Neuronal stem cell (in vitro differentiated cells): Measurements from ENCODE around the gene RPRD2.

Experiments
- DNase-seq: peaks from one replicate; pipeline ENCODE4 v3.0.0-alpha.2; 2013; ENCODE audit warnings: low spot score
- H2AFZ ChIP-seq: one replicate; pipeline ENCODE4 v1.6.1; 2013; ENCODE audit warnings: mild to moderate bottlenecking, low read length, inconsistent platforms
- H2AK5ac ChIP-seq: 2 replicates; pipeline ENCODE4 v1.6.1; 2013; ENCODE audit warnings: low read depth, mild to moderate bottlenecking, inconsistent platforms, low read length, moderate library complexity, mixed read lengths
- H2BK120ac ChIP-seq: 2 replicates; pipeline ENCODE4 v1.6.1; 2013; ENCODE audit warnings: low read depth, mild to moderate bottlenecking, inconsistent platforms, low read length, moderate library complexity, mixed read lengths
- H2BK12ac ChIP-seq: one replicate; pipeline ENCODE4 v1.6.1; 2013; ENCODE audit warnings: low read length, inconsistent platforms
- H2BK15ac ChIP-seq: 2 replicates; pipeline ENCODE4 v1.6.1; 2013; ENCODE audit warnings: mild to moderate bottlenecking, low read length, inconsistent platforms, mixed read lengths
- H2BK5ac ChIP-seq: one replicate; pipeline ENCODE4 v1.6.1; 2013; ENCODE audit warnings: inconsistent platforms, mild to moderate bottlenecking, low read length, moderate library complexity
- H3K14ac ChIP-seq: one replicate; pipeline ENCODE4 v1.6.1; 2013; ENCODE audit warnings: low read length, inconsistent platforms
- H3K18ac ChIP-seq: 2 replicates; pipeline ENCODE4 v1.6.1; 2013; ENCODE audit warnings: low read length, inconsistent platforms
- H3K23ac ChIP-seq: 2 replicates; pipeline ENCODE4 v1.6.1; 2013; ENCODE audit warnings: low read depth, mild to moderate bottlenecking, mixed read lengths, low read length, inconsistent platforms; ENCODE audit not compliant: poor library complexity
- H3K27ac ChIP-seq: replicated peaks from 3 replicates; pipeline ENCODE4 v1.5.1; 2013; ENCODE audit warnings: low read length, inconsistent platforms
- H3K27me3 ChIP-seq, 3 experiments: 2 replicates each; pipeline ENCODE4 v1.6.1; 2013; ENCODE audit warnings: low read length in 3 of 3, mild to moderate bottlenecking in 2 of 3, inconsistent platforms in 1 of 3, low read depth in 1 of 3, mixed read lengths in 1 of 3, moderate library complexity in 1 of 3; ENCODE audit not compliant: control insufficient read depth in 3 of 3, insufficient read depth in 3 of 3
- H3K36me3 ChIP-seq, 2 donors: replicated peaks in 1 of 2; 2 replicates each; pipeline ENCODE4 v1.6.1; 2013; ENCODE audit warnings: low read length in 2 of 2; ENCODE audit not compliant: control insufficient read depth in 2 of 2, insufficient read depth in 2 of 2
- H3K4ac ChIP-seq: 2 replicates; pipeline ENCODE4 v1.6.1; 2013; ENCODE audit warnings: inconsistent platforms, mild to moderate bottlenecking, low read length, moderate library complexity
- H3K4me1 ChIP-seq, 2 donors: 1 replicate in 1 of 2; 2 replicates in 1 of 2; pipeline ENCODE4 v1.6.1; 2013; ENCODE audit warnings: low read length in 2 of 2, low read depth in 1 of 2; ENCODE audit not compliant: control insufficient read depth in 2 of 2, insufficient read depth in 1 of 2
- H3K4me2 ChIP-seq: one replicate; pipeline ENCODE4 v1.6.1; 2013; ENCODE audit warnings: mild to moderate bottlenecking, low read length, inconsistent platforms; ENCODE audit not compliant: insufficient read depth, poor library complexity, severe bottlenecking
- H3K4me3 ChIP-seq, 2 donors: 2 replicates each; pipeline ENCODE4 v1.5.1; 2013; ENCODE audit warnings: low read length in 2 of 2, mild to moderate bottlenecking in 2 of 2, inconsistent platforms in 1 of 2, moderate library complexity in 1 of 2
- H3K79me1 ChIP-seq: one replicate; pipeline ENCODE4 v1.6.1; 2013; ENCODE audit warnings: low read depth, mild to moderate bottlenecking, inconsistent platforms, low read length, moderate library complexity
- H3K9ac ChIP-seq: one replicate; pipeline ENCODE4 v1.6.1; 2013; ENCODE audit warnings: mild to moderate bottlenecking, low read depth, low read length, inconsistent platforms; ENCODE audit not compliant: poor library complexity
- H3K9me3 ChIP-seq, 2 donors: replicated peaks in 1 of 2; 2 replicates each; pipeline versions ENCODE3 to v1.6.1; 2013; ENCODE audit warnings: low read length in 2 of 2, mild to moderate bottlenecking in 2 of 2, inconsistent platforms in 1 of 2, low read depth in 1 of 2, mixed read lengths in 1 of 2, moderate library complexity in 1 of 2; ENCODE audit not compliant: control insufficient read depth in 2 of 2, insufficient read depth in 1 of 2
- H4K8ac ChIP-seq: one replicate; pipeline ENCODE4 v1.6.1; 2013; ENCODE audit warnings: low read depth, mild to moderate bottlenecking, inconsistent platforms, low read length, moderate library complexity
- H4K91ac ChIP-seq: one replicate; pipeline ENCODE4 v1.6.1; 2013; ENCODE audit warnings: low read length, low read depth, mild to moderate bottlenecking, inconsistent platforms; ENCODE audit not compliant: poor library complexity
- WGBS, 2 donors: extraction: QIAGEN DNeasy Blood & Tissue Kit; methylation state at CpG; one replicate each; pipeline ENCODE4 v1.1.7; 2013; ENCODE audit warnings: missing lambda C conversion rate in 2 of 2, mixed read lengths in 1 of 2; ENCODE audit not compliant: insufficient read length in 2 of 2, insufficient replicate concordance in 1 of 2; ENCODE audit errors: extremely low coverage in 2 of 2; 5-methylcytosine and 5-hydroxymethylcytosine counted together

The RPRD2 gene

DNA sequence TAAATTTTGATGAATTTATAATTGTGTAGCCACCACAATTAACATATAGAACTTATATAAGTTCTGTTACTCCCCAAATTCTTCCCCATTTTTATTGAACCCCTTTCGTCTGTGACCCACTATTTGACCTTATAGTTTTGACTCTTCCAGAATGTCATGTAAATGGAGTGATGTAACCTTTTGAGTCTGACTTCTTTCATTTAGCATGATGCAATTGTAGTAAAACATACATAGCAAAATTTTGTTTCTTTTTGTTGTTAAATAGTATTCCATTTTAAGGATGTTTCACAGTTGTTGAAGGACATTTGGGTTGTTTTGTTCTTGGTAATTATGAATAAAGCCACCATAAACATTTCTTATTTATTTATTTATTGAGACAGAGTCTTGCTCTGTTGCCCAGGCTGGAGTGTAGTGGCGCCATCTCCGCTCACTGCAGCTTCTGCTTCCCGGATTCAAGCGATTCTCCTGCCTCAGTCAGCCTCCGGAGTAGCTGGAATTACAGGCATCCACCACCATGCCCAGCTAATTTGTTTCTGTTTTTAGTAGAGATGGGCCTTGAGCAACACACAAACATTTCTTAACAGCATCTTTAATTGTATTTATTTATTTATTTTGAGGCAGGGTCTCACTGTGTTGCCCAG, 33.6 kb downstream of the RPRD2 start:
- Histone ChIP-seq H2AFZ (no peak overlapping the region), H2AK5ac (no peak overlapping the region), H3K9ac (no peak overlapping the region), H3K27me3 (no peaks in the 10 kb centered on the region), H3K23ac (no peak overlapping the region), H2BK15ac (no peak overlapping the region), H2BK12ac (no peak overlapping the region), H3K79me1 (peaks cover 13% of the 10 kb centered on the region), H3K4ac (no peak overlapping the region), H3K14ac (no peak overlapping the region), H2BK5ac (no peak overlapping the region), H4K91ac (no peak overlapping the region), H3K4me2 (no peak overlapping the region), H3K4me3 (no peak overlapping the region), H3K27ac (no peak overlapping the region), H3K9me3 (peaks cover 0 to 21% of the 10 kb centered on the region in 2 donors), H3K18ac (no peak overlapping the region), H3K36me3 (peaks cover 6 to 9% of the 10 kb centered on the region in 2 donors), H3K4me1 (no peaks in the 10 kb centered on the region), H2BK120ac (no peak overlapping the region), H4K8ac (no peak overlapping the region)
- no CpG with 5 or more reads among the region's 6 CpGs for WGBS, 2 donors
- DNase-seq: no peak

GRCh38 chr1:150404465-150404864, 40.5 kb downstream of the RPRD2 start:
- WGBS, 2 donors: no CpG with 5 or more reads among the region's 6 CpGs
- no peak overlapping the region for H2AK5ac ChIP-seq
- peaks cover 5% of the 10 kb centered on the region for H3K79me1 ChIP-seq

DNA sequence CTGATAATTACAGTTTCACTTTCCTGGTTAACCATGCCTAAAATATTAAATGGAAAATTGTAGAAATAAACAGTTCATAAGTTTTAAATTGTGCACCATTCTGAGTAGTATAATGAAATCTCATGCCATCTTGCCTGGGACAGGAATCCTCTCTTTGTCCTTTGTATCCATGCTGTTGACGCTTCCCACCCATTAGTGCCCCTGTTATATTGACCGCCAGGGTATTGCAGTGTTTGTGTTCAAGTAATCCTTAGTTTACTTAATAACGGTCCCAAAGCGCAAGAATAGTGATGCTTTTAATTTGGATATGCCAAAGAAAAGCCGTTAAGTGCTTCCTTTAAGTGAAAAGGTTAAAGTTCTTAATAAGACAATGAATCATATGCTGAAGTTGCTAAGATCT, 41.7 kb downstream of the RPRD2 start:
- Histone ChIP-seq H3K9me3 (no peaks in the 10 kb centered on the region), H3K14ac (no peak overlapping the region), H2AK5ac (no peak overlapping the region), H4K8ac (no peak overlapping the region), H2BK5ac (no peak overlapping the region), H2AFZ (no peak overlapping the region), H3K27me3 (no peaks in the 10 kb centered on the region), H2BK12ac (no peak overlapping the region), H3K9ac (no peak overlapping the region), H3K23ac (no peak overlapping the region), H2BK120ac (no peak overlapping the region), H3K36me3 (peaks cover 0 to 2% of the 10 kb centered on the region in 2 donors), H3K18ac (no peak overlapping the region), H3K4me1 (peaks cover 0 to 1% of the 10 kb centered on the region in 2 donors), H3K79me1 (peaks cover 5% of the 10 kb centered on the region), H2BK15ac (no peak overlapping the region), H3K4me2 (no peak overlapping the region), H3K4ac (no peak overlapping the region), H3K4me3 (no peak overlapping the region), H4K91ac (no peak overlapping the region), H3K27ac (no peak overlapping the region)
- no peak for DNase-seq
- WGBS, 2 donors: no CpG with 5 or more reads among the region's 5 CpGs

More at GRCh38 chr1:150404465-150404864, 40.5 kb downstream of the RPRD2 start:
- no peak overlapping the region for H2BK5ac ChIP-seq
- DNase-seq: no peak
- no peak overlapping the region for H3K14ac ChIP-seq
- no peak overlapping the region for H3K9ac ChIP-seq
- H3K23ac ChIP-seq: no peak overlapping the region
- H2BK15ac ChIP-seq: no peak overlapping the region
- H3K36me3 ChIP-seq: peaks cover 0 to 4% of the 10 kb centered on the region in 2 donors
- no peak overlapping the region for H3K4me2 ChIP-seq
- H3K18ac ChIP-seq: no peak overlapping the region
- H4K91ac ChIP-seq: no peak overlapping the region
- H3K9me3 ChIP-seq: peaks cover 0 to 11% of the 10 kb centered on the region in 2 donors
- H3K4ac ChIP-seq: no peak overlapping the region
- H4K8ac ChIP-seq: no peak overlapping the region
- H2AFZ ChIP-seq: no peak overlapping the region
- H3K4me3 ChIP-seq: no peak overlapping the region
- H2BK12ac ChIP-seq: no peak overlapping the region
- H3K4me1 ChIP-seq: peaks cover 0 to 1% of the 10 kb centered on the region in 2 donors
- no peak overlapping the region for H3K27ac ChIP-seq
- no peaks in the 10 kb centered on the region for H3K27me3 ChIP-seq
- H2BK120ac ChIP-seq: no peak overlapping the region

DNA sequence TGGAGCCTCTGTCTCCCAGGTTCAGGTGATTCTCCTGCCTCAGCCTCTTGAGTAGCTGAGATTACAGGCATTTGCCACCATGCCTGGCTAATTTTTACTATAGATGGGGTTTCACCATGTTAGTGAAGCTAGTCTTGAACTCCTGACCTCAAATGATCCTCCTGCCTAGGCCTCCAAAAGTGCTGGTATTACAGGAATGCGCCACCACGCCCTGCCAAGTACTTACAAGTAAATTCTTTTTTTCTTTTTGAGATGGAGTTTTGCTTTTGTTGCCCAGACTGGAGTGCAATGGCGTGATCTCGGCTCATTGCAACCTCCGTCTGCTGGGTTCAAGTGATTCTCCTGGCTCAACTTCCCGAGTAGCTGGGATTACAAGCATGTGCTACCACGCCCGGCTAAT, 42.5 kb downstream of the RPRD2 start:
- Histone ChIP-seq H3K9ac (no peak overlapping the region), H2BK15ac (no peak overlapping the region), H3K27ac (no peak overlapping the region), H3K79me1 (peaks cover 2% of the 10 kb centered on the region), H2AFZ (no peak overlapping the region), H4K91ac (no peak overlapping the region), H3K27me3 (no peaks in the 10 kb centered on the region), H3K4ac (no peak overlapping the region), H3K23ac (no peak overlapping the region), H2AK5ac (no peak overlapping the region), H2BK12ac (no peak overlapping the region), H3K4me3 (no peak overlapping the region), H3K14ac (no peak overlapping the region), H3K4me1 (peaks cover 0 to 1% of the 10 kb centered on the region in 2 donors), H3K4me2 (no peak overlapping the region), H2BK5ac (no peak overlapping the region), H4K8ac (no peak overlapping the region), H3K36me3 (peaks cover 0 to 2% of the 10 kb centered on the region in 2 donors), H3K18ac (no peak overlapping the region), H2BK120ac (no peak overlapping the region), H3K9me3 (no peaks in the 10 kb centered on the region)
- DNase-seq: no peak
- no CpG with 5 or more reads among the region's 8 CpGs for WGBS, 2 donors
